ENCODE measurements around the gene TBX19.
"Not testable (repeated sequence)": the region's sequence is repeated elsewhere in the genome, so short reads cannot be mapped to it uniquely, and the experiment has no call there.

GRCh38 chr1:168354335-168355269 lies 73.9 kb downstream of the TBX19 start:
- TF ChIP-seq CTCF (conservative IDR thresholded peaks at IDR 0.05; ENCODE audit: low read depth, low read length); USF2 (IDR thresholded peaks at IDR 0.05; ENCODE audit: low read depth, low read length); POLR2A (IDR thresholded peaks at IDR 0.05; ENCODE audit: low read depth, low read length): not testable (repeated sequence)
